Astrocyte (in vitro differentiated cells and primary cell): ENCODE measurements around the gene DNAH1. TPM values are rescaled to one million over a fixed set of nuclear protein-coding genes. Genes with fewer than 3 reads are reported as not detected.

Source experiments
- DNase-seq: peaks from one replicate; pipeline ENCODE4 v3.0.0-alpha.2; 2010; ENCODE audit warnings: low read depth
- FAIRE-seq: peaks from 2 replicates; lab custom pipeline; 2011; peaks lifted over from hg19 to GRCh38; lab: Jason Lieb, UNC
- H2AFZ ChIP-seq: 2 replicates; pipeline ENCODE4 v1.6.0; 2012; ENCODE audit warnings: low read depth, low read length, inconsistent platforms
- H3K27ac ChIP-seq: 2 replicates; pipeline ENCODE4 v1.5.1; 2011; ENCODE audit warnings: low read depth, low read length, inconsistent platforms
- H3K27me3 ChIP-seq: 2 replicates; pipeline ENCODE4 v1.6.0; 2011; ENCODE audit warnings: low read length, inconsistent platforms; ENCODE audit not compliant: insufficient read depth
- H3K36me3 ChIP-seq: 2 replicates; pipeline ENCODE4 v1.5.1; 2011; ENCODE audit warnings: low read length, inconsistent platforms; ENCODE audit not compliant: insufficient read depth
- H3K4me1 ChIP-seq: 2 replicates; pipeline ENCODE4 v1.5.1; 2011; ENCODE audit warnings: low read length, inconsistent platforms; ENCODE audit not compliant: insufficient read depth
- H3K4me2 ChIP-seq: 2 replicates; pipeline ENCODE4 v1.6.0; 2012; ENCODE audit warnings: low read length, inconsistent platforms
- H3K4me3 ChIP-seq: 2 replicates; pipeline ENCODE4 v1.5.1; 2011; ENCODE audit warnings: low read depth, mild to moderate bottlenecking, low read length, inconsistent platforms; ENCODE audit not compliant: insufficient read depth
- H3K79me2 ChIP-seq: 2 replicates; pipeline ENCODE4 v1.6.0; 2012; ENCODE audit warnings: mild to moderate bottlenecking, low read length, inconsistent platforms; ENCODE audit not compliant: insufficient read depth
- H3K9ac ChIP-seq: 2 replicates; pipeline ENCODE4 v1.6.0; 2012; ENCODE audit warnings: mild to moderate bottlenecking, low read length, inconsistent platforms
- H3K9me3 ChIP-seq: 2 replicates; pipeline ENCODE4 v1.5.1; 2012; ENCODE audit warnings: low read depth, mild to moderate bottlenecking, low read length, inconsistent platforms; ENCODE audit not compliant: insufficient read depth
- H4K20me1 ChIP-seq: 2 replicates; pipeline ENCODE4 v1.6.0; 2012; ENCODE audit warnings: low read length, inconsistent platforms; ENCODE audit not compliant: insufficient read depth
- H3K27ac Mint-ChIP-seq: one replicate; pipeline ENCODE4 v1.8.0; 2021; ENCODE audit warnings: mild to moderate bottlenecking, mixed read lengths; ENCODE audit not compliant: unreplicated experiment
- H3K27me3 Mint-ChIP-seq: one replicate; pipeline ENCODE4 v1.8.0; 2021; ENCODE audit warnings: low read depth, mixed read lengths; ENCODE audit not compliant: unreplicated experiment
- H3K36me3 Mint-ChIP-seq: one replicate; pipeline ENCODE4 v1.8.0; 2021; ENCODE audit warnings: low read depth, mixed read lengths; ENCODE audit not compliant: unreplicated experiment
- H3K4me1 Mint-ChIP-seq: one replicate; pipeline ENCODE4 v1.8.0; 2021; ENCODE audit warnings: low read depth, mixed read lengths; ENCODE audit not compliant: unreplicated experiment
- H3K4me3 Mint-ChIP-seq: one replicate; pipeline ENCODE4 v1.8.0; 2021; ENCODE audit warnings: mild to moderate bottlenecking, moderate library complexity, mixed read lengths; ENCODE audit not compliant: unreplicated experiment
- H3K9me3 Mint-ChIP-seq: one replicate; pipeline ENCODE4 v1.8.0; 2021; ENCODE audit warnings: mild to moderate bottlenecking, mixed read lengths; ENCODE audit not compliant: unreplicated experiment
- CTCF ChIP-seq: IDR thresholded peaks from 2 replicates; pipeline ENCODE4 v1.5.1; 2011; ENCODE audit warnings: low read depth, mild to moderate bottlenecking, inconsistent platforms, low read length, moderate library complexity; ENCODE audit not compliant: insufficient read depth
- EZH2 ChIP-seq: IDR thresholded peaks from 2 replicates; pipeline ENCODE4 v1.6.1; 2012; ENCODE audit warnings: mild to moderate bottlenecking, low read length, inconsistent platforms; ENCODE audit not compliant: insufficient read depth
- total RNA-seq: library from RNA; stranded (reverse); gene quantifications from 2 replicates; pipeline ENCODE4 v1.2.1, GENCODE V29; 2021

Gene DNAH1
- total RNA-seq, 1 donor from 2014 or later, result 2.3 TPM

- H3K36me3 ChIP-seq, result no peaks in the 10 kb centered on the region
- no peaks in the 10 kb centered on the region for H3K9me3 ChIP-seq
- no peaks in the 10 kb centered on the region for H3K79me2 ChIP-seq
- Mint-ChIP-seq H3K27me3 (peaks cover 23% of the 10 kb centered on the region), H3K27ac (no peak overlapping the region), H3K4me3 (no peak overlapping the region), H3K36me3 (no peaks in the 10 kb centered on the region), H3K9me3 (no peaks in the 10 kb centered on the region), H3K4me1 (peaks cover 2% of the 10 kb centered on the region)
- H4K20me1 ChIP-seq, result no peaks in the 10 kb centered on the region
- DNase-seq (no peak), FAIRE-seq (no peak)
- no peak overlapping the region for H2AFZ ChIP-seq
- no peak overlapping the region for H3K4me3 ChIP-seq
- H3K9ac ChIP-seq, result no peak overlapping the region
- H3K27ac ChIP-seq, result no peak overlapping the region
- no peak overlapping the region for H3K4me2 ChIP-seq
- TF ChIP-seq CTCF (no peak), EZH2 (no peak)
- no peaks in the 10 kb centered on the region for H3K27me3 ChIP-seq
- no peaks in the 10 kb centered on the region for H3K4me1 ChIP-seq
Measured at GRCh38 chr3:52440249-52440551, 124.1 kb downstream of the DNAH1 start.

- no peak for TF ChIP-seq EZH2
- no peak for TF ChIP-seq CTCF
- H3K4me1 ChIP-seq, result no peaks in the 10 kb centered on the region
- no peak for FAIRE-seq
Measured at GRCh38 chr3:52440671-52441070, 124.6 kb downstream of the DNAH1 start.

GRCh38 chr3:52441091-52441771 lies 125.1 kb downstream of the DNAH1 start:
- FAIRE-seq (no peak), DNase-seq (no peak)
- no peak overlapping the region for H3K9ac ChIP-seq
- H4K20me1 ChIP-seq, result no peaks in the 10 kb centered on the region
- no peak overlapping the region for H2AFZ ChIP-seq
- no peaks in the 10 kb centered on the region for H3K36me3 ChIP-seq
- Mint-ChIP-seq H3K27ac (peak overlapping the region; percentile 47), H3K36me3 (no peaks in the 10 kb centered on the region), H3K4me3 (no peak overlapping the region), H3K4me1 (peaks cover 2% of the 10 kb centered on the region), H3K9me3 (no peaks in the 10 kb centered on the region), H3K27me3 (peaks cover 19% of the 10 kb centered on the region)
- no peaks in the 10 kb centered on the region for H3K79me2 ChIP-seq
- H3K9me3 ChIP-seq, result no peaks in the 10 kb centered on the region
- no peaks in the 10 kb centered on the region for H3K4me1 ChIP-seq
- H3K4me3 ChIP-seq, result no peak overlapping the region
- H3K4me2 ChIP-seq, result no peak overlapping the region
- H3K27me3 ChIP-seq, result no peaks in the 10 kb centered on the region
- H3K27ac ChIP-seq, result no peak overlapping the region
- TF ChIP-seq CTCF (no peak), EZH2 (no peak)

More at GRCh38 chr3:52440671-52441070, 124.6 kb downstream of the DNAH1 start:
- no peak overlapping the region for H2AFZ ChIP-seq
- H3K27ac ChIP-seq, result no peak overlapping the region
- Mint-ChIP-seq H3K27ac (peak overlapping the region; percentile 47), H3K27me3 (peaks cover 22% of the 10 kb centered on the region), H3K4me3 (no peak overlapping the region), H3K4me1 (peaks cover 2% of the 10 kb centered on the region), H3K9me3 (no peaks in the 10 kb centered on the region), H3K36me3 (no peaks in the 10 kb centered on the region)
- H3K27me3 ChIP-seq, result no peaks in the 10 kb centered on the region
- no peak overlapping the region for H3K9ac ChIP-seq
- no peaks in the 10 kb centered on the region for H3K36me3 ChIP-seq
- no peak overlapping the region for H3K4me3 ChIP-seq
- H3K9me3 ChIP-seq, result no peaks in the 10 kb centered on the region
- DNase-seq, result no peak
- H3K4me2 ChIP-seq, result no peak overlapping the region
- no peaks in the 10 kb centered on the region for H3K79me2 ChIP-seq
- H4K20me1 ChIP-seq, result no peaks in the 10 kb centered on the region
